Mesenchymal stem cell (in vitro differentiated cells and primary cell): ENCODE data around the gene SLCO3A1.
A peak's percentile ranks its signal among the peaks of the same experiment; 100 is the strongest.

Experiments used
- DNase-seq: peaks from one replicate; pipeline ENCODE4 v3.0.0-alpha.2; 2013
- H2AFZ ChIP-seq: one replicate; pipeline ENCODE4 v1.6.1; 2013; ENCODE audit warnings: low read depth, mild to moderate bottlenecking, control low read depth, inconsistent platforms, low read length, moderate library complexity
- H2AK5ac ChIP-seq: 2 replicates; pipeline ENCODE4 v1.6.1; 2013; ENCODE audit warnings: low read length, moderate library complexity, mild to moderate bottlenecking, inconsistent platforms; ENCODE audit not compliant: severe bottlenecking
- H2BK120ac ChIP-seq: one replicate; pipeline ENCODE4 v1.6.1; 2013; ENCODE audit warnings: low read depth, mild to moderate bottlenecking, inconsistent platforms, low read length, moderate library complexity
- H2BK12ac ChIP-seq, 2 experiments: one replicate each; pipeline ENCODE4 v1.6.1; 2013; ENCODE audit warnings: inconsistent platforms in 2 of 2, low read length in 2 of 2, mild to moderate bottlenecking in 2 of 2, moderate library complexity in 2 of 2, control low read depth in 1 of 2
- H2BK15ac ChIP-seq: one replicate; pipeline ENCODE4 v1.6.1; 2013; ENCODE audit warnings: mild to moderate bottlenecking, low read depth, inconsistent platforms; ENCODE audit not compliant: poor library complexity, severe bottlenecking
- H2BK5ac ChIP-seq: 2 replicates; pipeline ENCODE4 v1.6.1; 2013; ENCODE audit warnings: low read depth, mild to moderate bottlenecking, low read length, control low read depth, inconsistent platforms; ENCODE audit not compliant: poor library complexity, severe bottlenecking
- H3K14ac ChIP-seq, 2 experiments: one replicate each; pipeline ENCODE4 v1.6.1; 2013; ENCODE audit warnings: inconsistent platforms in 2 of 2, low read length in 2 of 2, control low read depth in 1 of 2, mild to moderate bottlenecking in 1 of 2, moderate library complexity in 1 of 2
- H3K18ac ChIP-seq, 2 experiments: one replicate each; pipeline ENCODE4 v1.6.1; 2013; ENCODE audit warnings: inconsistent platforms in 2 of 2, low read length in 2 of 2, control low read depth in 1 of 2, low read depth in 1 of 2, mild to moderate bottlenecking in 1 of 2
- H3K23ac ChIP-seq, 2 experiments: one replicate each; pipeline ENCODE4 v1.6.1; 2013; ENCODE audit warnings: inconsistent platforms in 2 of 2, low read length in 2 of 2, mild to moderate bottlenecking in 2 of 2, moderate library complexity in 2 of 2, control low read depth in 1 of 2
- H3K27ac ChIP-seq: 2 replicates; pipeline ENCODE4 v1.5.1; 2013; ENCODE audit warnings: mild to moderate bottlenecking, moderate library complexity, low read length, control low read depth, inconsistent platforms; ENCODE audit not compliant: poor library complexity, severe bottlenecking
- H3K27me3 ChIP-seq, 2 experiments: 2 replicates each; pipeline versions ENCODE4 v1.6.1 to v1.7.0; 2013; ENCODE audit warnings: low read length in 2 of 2, mild to moderate bottlenecking in 2 of 2, moderate library complexity in 2 of 2, control low read depth in 1 of 2, inconsistent platforms in 1 of 2; ENCODE audit not compliant: control insufficient read depth in 1 of 2, insufficient read depth in 1 of 2
- H3K36me3 ChIP-seq, 2 experiments: 2 replicates each; pipeline versions ENCODE4 v1.6.1 to v1.7.0; 2013; ENCODE audit warnings: low read length in 2 of 2, control low read depth in 1 of 2, inconsistent platforms in 1 of 2, low read depth in 1 of 2, mild to moderate bottlenecking in 1 of 2; ENCODE audit not compliant: insufficient read depth in 2 of 2, control insufficient read depth in 1 of 2
- H3K4ac ChIP-seq, 2 experiments: one replicate each; pipeline ENCODE4 v1.6.1; 2013; ENCODE audit warnings: inconsistent platforms in 2 of 2, low read length in 2 of 2, mild to moderate bottlenecking in 2 of 2, moderate library complexity in 2 of 2, control low read depth in 1 of 2, low read depth in 1 of 2
- H3K4me1 ChIP-seq: 2 replicates; pipeline ENCODE4 v1.6.1; 2013; ENCODE audit warnings: low read depth, low read length, control low read depth; ENCODE audit not compliant: control insufficient read depth, insufficient read depth
- H3K4me2 ChIP-seq: 2 replicates; pipeline ENCODE4 v1.6.1; 2013; ENCODE audit warnings: low read length, mild to moderate bottlenecking, inconsistent platforms; ENCODE audit not compliant: poor library complexity, severe bottlenecking
- H3K4me3 ChIP-seq, 2 experiments: 2 replicates each; pipeline versions ENCODE4 v1.5.1 to v1.7.0; 2013; ENCODE audit warnings: low read length in 2 of 2, mild to moderate bottlenecking in 2 of 2, control low read depth in 1 of 2, low read depth in 1 of 2; ENCODE audit not compliant: insufficient read depth in 1 of 2
- H3K79me1 ChIP-seq: replicated peaks from 2 replicates; pipeline ENCODE4 v1.6.1; 2013; ENCODE audit warnings: mild to moderate bottlenecking, control low read depth, low read length, inconsistent platforms; ENCODE audit not compliant: poor library complexity, severe bottlenecking
- H3K9ac ChIP-seq: 2 replicates; pipeline ENCODE4 v1.7.0; 2013; ENCODE audit warnings: mild to moderate bottlenecking, low read length, moderate library complexity
- H3K9me3 ChIP-seq: 2 replicates; pipeline ENCODE4 v1.7.0; 2013; ENCODE audit warnings: mild to moderate bottlenecking, low read length; ENCODE audit not compliant: control insufficient read depth
- H4K8ac ChIP-seq: one replicate; pipeline ENCODE4 v1.6.1; 2013; ENCODE audit warnings: inconsistent platforms, mild to moderate bottlenecking, low read length, moderate library complexity
- H4K91ac ChIP-seq: one replicate; pipeline ENCODE4 v1.6.1; 2013; ENCODE audit warnings: mild to moderate bottlenecking, low read length, inconsistent platforms
- WGBS: methylation state at CpG from one replicate; pipeline ENCODE4 v1.1.7; 2013; ENCODE audit warnings: mixed read lengths; 5-methylcytosine and 5-hydroxymethylcytosine counted together

Gene SLCO3A1

DNA sequence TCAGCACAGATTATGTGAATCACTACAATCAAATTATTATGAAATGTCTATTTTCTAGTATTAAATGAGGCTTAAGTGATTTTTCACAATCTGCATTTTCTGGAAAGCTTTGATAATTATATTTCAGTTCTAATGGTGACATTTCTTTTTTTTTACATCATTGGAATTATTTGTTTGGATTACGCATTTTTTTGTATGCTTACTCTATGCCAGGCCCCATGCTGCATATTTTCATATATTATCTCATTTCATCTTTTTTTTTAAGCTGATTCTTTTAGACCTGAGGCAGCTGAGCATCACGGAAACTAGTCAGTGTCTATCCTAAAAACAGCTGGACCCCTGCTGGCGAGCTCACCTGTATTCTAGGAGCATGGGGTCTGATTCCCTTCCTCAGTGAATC, 31.1 kb downstream of the SLCO3A1 start:
- no peaks in the 10 kb centered on the region for H3K36me3 ChIP-seq
- no peak overlapping the region for H2BK12ac ChIP-seq
- no peak overlapping the region for H3K18ac ChIP-seq
- H3K4me1 ChIP-seq, result no peaks in the 10 kb centered on the region
- no peak overlapping the region for H2BK5ac ChIP-seq
- no peak overlapping the region for H3K4ac ChIP-seq
- H2AK5ac ChIP-seq, result no peak overlapping the region
- H2AFZ ChIP-seq, result no peak overlapping the region
- no peak overlapping the region for H2BK120ac ChIP-seq
- no peak overlapping the region for H4K91ac ChIP-seq
- no peak overlapping the region for H4K8ac ChIP-seq
- no peak overlapping the region for H3K4me2 ChIP-seq
- H3K79me1 ChIP-seq, result peaks cover 6% of the 10 kb centered on the region
- DNase-seq, result no peak
- no peak overlapping the region for H3K27ac ChIP-seq
- WGBS, result 70% methylated on average over 3 of the region's 3 CpGs
- H3K14ac ChIP-seq, result no peak overlapping the region
- H3K4me3 ChIP-seq, result no peak overlapping the region
- no peaks in the 10 kb centered on the region for H3K27me3 ChIP-seq
- no peak overlapping the region for H2BK15ac ChIP-seq
- H3K23ac ChIP-seq, result no peak overlapping the region
- H3K9ac ChIP-seq, result no peak overlapping the region
- H3K9me3 ChIP-seq, result no peaks in the 10 kb centered on the region

DNA sequence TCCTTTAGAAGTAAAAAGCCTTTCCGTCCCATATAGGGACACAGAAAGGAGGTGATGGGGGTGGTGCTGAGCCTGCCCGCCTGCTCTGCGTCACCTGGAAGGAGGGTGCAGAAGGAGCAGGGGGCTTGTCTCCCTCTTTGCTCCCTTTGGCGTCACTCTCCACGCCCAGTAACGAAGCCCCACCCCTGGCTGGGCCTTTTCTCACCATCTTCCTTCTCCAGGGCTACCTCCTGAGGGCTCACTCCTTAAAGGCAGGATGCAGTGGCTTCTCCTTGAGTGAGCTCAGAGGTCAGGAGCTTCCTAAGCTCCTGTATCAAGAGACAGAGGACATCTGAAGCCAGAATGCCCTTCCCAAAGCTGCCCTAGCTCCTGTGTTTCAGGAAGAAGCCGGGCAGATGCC, 31.5 kb downstream of the SLCO3A1 start:
- Histone ChIP-seq H3K23ac (no peak overlapping the region), H2AFZ (no peak overlapping the region), H2AK5ac (no peak overlapping the region), H3K36me3 (no peaks in the 10 kb centered on the region), H3K4me2 (no peak overlapping the region), H3K9ac (no peak overlapping the region), H3K79me1 (peaks cover 6% of the 10 kb centered on the region), H3K4ac (no peak overlapping the region), H3K4me1 (no peaks in the 10 kb centered on the region), H3K4me3 (no peak overlapping the region), H3K18ac (no peak overlapping the region), H3K14ac (no peak overlapping the region), H4K8ac (no peak overlapping the region), H3K9me3 (no peaks in the 10 kb centered on the region), H2BK120ac (no peak overlapping the region), H2BK5ac (no peak overlapping the region), H4K91ac (no peak overlapping the region), H3K27ac (no peak overlapping the region), H2BK12ac (no peak overlapping the region), H3K27me3 (no peaks in the 10 kb centered on the region), H2BK15ac (peak overlapping the region; percentile 3)
- DNase-seq, result no peak
- 53% methylated on average over 7 of the region's 7 CpGs for WGBS

DNA sequence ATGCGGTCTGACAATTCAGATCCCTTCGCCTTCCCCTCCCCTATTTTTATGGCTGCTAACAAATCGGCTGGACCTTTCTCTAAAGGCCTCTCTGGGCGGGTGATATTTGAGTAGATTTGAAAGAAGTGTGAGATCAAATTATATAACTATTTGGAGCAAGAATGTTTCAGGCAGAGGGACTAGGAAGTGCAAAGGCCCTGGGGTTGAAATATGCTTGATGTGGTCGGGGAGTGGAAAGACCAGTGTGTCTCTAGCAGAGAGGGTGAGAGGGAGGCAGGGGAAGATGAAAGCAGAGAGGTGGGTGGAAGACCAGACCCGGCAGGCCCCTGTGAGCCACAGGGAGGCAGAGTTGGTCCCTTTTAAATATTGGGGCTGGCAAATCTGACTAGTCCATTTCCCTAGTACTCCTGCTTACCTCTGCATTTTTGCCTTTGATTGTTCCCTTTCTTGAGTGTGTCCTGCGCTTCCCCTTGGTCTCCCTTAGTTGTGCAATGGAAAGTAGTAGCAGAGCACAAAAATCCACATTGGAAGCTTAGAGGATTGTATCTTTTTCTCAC, 32.3 kb downstream of the SLCO3A1 start:
- Histone ChIP-seq H3K4me2 (no peak overlapping the region), H3K4me1 (peaks cover 2% of the 10 kb centered on the region), H2BK5ac (no peak overlapping the region), H2BK15ac (no peak overlapping the region), H3K27ac (no peak overlapping the region), H3K23ac (no peak overlapping the region), H3K79me1 (peaks cover 6% of the 10 kb centered on the region), H3K9me3 (no peaks in the 10 kb centered on the region), H3K14ac (no peak overlapping the region), H3K18ac (no peak overlapping the region), H4K8ac (no peak overlapping the region), H2AK5ac (no peak overlapping the region), H4K91ac (no peak overlapping the region), H2BK12ac (no peak overlapping the region), H2BK120ac (no peak overlapping the region), H3K4ac (no peak overlapping the region), H3K9ac (no peak overlapping the region), H3K36me3 (no peaks in the 10 kb centered on the region), H3K27me3 (no peaks in the 10 kb centered on the region), H3K4me3 (no peak overlapping the region), H2AFZ (no peak overlapping the region)
- 57% methylated on average over 5 of the region's 7 CpGs for WGBS
- no peak for DNase-seq

DNA sequence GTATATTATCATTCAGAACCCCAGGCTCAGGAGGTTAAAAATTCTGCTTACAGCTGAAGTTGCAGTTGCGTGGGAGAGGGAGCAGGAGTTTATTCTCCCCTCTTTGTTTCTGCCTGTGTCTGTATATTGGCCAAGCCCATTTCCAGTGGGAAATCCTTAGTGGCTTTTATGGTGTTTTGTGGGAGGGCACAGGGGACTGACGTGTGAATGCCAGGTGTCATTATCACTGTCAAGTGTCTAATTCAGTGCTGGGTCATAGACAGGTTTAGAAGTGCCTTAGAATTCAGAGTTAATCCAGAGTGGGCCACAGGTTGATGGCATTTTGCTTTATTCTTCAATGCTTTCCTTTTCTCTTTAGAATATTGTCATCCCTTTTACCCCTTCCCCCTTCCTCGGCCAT, 33.4 kb downstream of the SLCO3A1 start:
- Histone ChIP-seq H2AFZ (no peak overlapping the region), H2AK5ac (no peak overlapping the region)

More for the DNA sequence above, 33.4 kb downstream of the SLCO3A1 start:
- H3K14ac ChIP-seq, result no peak overlapping the region
- H3K27ac ChIP-seq, result no peak overlapping the region
- H3K79me1 ChIP-seq, result peaks cover 6% of the 10 kb centered on the region
- H3K9ac ChIP-seq, result no peak overlapping the region
- WGBS, result 72% methylated on average over 3 of the region's 3 CpGs
- no peaks in the 10 kb centered on the region for H3K27me3 ChIP-seq
- H2BK120ac ChIP-seq, result no peak overlapping the region
- H4K8ac ChIP-seq, result no peak overlapping the region
- no peaks in the 10 kb centered on the region for H3K9me3 ChIP-seq
- no peak overlapping the region for H3K4me3 ChIP-seq
- H3K18ac ChIP-seq, result no peak overlapping the region
- no peaks in the 10 kb centered on the region for H3K36me3 ChIP-seq
- H2BK5ac ChIP-seq, result no peak overlapping the region
- DNase-seq, result no peak
- no peak overlapping the region for H2BK12ac ChIP-seq
- H3K4me1 ChIP-seq, result peaks cover 2% of the 10 kb centered on the region
- no peak overlapping the region for H4K91ac ChIP-seq
- no peak overlapping the region for H3K23ac ChIP-seq
- no peak overlapping the region for H2BK15ac ChIP-seq
- H3K4me2 ChIP-seq, result no peak overlapping the region
- no peak overlapping the region for H3K4ac ChIP-seq
